NCI-H1930 (cell line): Measurements from ENCODE around the gene ADAMTSL2.
"Not testable (repeated sequence)": the region's sequence is repeated elsewhere in the genome, so short reads cannot be mapped to it uniquely, and the experiment has no call there.

Experiments
- DNase-seq, 2 experiments: peaks; one replicate each; lab custom pipeline; 2025; lab: John Stamatoyannopoulos, UW

ADAMTSL2 gene

DNA sequence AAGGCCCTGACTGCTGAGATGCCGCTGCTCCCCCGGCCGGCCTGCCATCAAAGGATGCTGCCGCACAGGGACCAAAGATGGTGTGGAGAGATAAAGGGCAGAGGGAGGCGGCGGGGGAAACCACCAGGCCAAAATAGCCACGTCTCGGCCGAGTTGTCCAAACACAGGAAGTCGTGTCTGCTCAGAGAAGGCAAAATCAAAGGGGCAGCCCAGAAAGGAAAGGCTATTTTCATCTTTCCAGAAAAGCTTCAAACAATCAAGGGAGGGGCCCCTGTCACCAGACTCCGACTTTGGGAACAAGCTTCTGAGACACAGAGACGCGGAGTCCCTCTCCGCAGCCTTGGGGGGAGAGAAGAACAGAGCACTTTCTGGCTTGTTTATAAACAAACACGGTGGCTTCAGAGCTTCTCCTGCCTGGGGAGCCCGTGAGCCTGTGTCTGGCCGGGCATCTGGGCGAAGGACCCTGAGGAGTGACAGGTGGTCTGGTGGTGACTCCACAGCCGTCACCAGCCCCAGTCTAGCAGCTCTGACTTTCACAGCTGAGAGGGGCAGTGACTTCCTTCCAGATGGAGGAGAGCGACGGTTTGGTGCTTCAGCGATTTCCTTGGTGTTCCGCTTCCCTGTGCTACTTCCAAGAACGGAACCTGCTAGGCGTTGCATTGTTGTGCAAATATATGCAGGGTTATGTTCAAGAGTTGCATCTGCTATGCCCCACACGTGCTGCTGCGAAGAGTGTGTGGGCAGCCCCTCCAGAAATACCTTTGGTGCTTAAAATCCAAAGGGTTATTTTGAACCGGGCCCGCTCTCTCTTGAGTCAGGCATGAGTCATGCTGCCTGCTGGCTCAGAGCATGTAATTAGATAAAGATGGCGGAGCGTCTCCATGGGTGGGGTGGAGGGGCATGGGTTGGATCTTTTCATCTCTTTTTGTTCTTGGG, 24.0 kb downstream of the ADAMTSL2 start:
- no peak for DNase-seq

DNA sequence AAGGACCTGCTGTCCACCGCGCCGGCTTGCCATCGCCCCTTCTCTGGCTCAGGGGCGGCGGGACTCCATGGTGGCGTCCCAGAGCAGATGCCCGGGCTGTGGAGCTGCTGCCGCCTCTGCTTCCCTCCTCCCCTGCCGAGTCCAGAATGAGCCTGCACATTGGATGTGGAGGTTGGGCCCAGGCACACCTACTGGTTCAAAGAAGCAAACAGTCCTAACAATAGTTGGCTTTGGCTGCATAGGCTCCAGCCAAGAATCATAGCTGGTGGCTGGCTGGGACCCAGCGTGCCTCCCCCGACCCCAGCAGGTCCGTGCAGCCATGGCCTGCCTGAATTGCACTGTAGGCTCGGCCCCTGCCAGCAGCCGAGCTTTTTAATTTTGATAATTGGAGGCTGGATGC, 25.8 kb downstream of the ADAMTSL2 start:
- no peak for DNase-seq

DNA sequence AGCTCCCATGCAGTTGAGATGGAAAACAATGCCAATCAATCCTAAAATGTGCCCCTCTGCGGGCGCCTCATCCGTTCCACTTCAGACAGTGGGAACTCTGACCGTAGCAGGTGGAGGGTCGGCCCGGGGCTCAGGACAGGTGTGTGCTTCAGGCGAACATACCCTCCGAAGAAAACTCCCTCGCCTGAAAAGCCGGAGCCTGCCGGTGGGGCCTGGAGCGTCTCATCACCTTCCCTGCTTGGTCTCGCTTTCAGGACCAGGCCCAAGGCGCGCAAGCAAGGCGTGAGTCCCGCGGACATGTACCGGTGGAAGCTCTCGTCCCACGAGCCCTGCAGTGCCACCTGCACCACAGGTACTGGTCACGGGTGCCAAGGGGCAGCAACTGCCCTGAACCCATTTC, 26.4 kb downstream of the ADAMTSL2 start:
- no peak for DNase-seq

DNA sequence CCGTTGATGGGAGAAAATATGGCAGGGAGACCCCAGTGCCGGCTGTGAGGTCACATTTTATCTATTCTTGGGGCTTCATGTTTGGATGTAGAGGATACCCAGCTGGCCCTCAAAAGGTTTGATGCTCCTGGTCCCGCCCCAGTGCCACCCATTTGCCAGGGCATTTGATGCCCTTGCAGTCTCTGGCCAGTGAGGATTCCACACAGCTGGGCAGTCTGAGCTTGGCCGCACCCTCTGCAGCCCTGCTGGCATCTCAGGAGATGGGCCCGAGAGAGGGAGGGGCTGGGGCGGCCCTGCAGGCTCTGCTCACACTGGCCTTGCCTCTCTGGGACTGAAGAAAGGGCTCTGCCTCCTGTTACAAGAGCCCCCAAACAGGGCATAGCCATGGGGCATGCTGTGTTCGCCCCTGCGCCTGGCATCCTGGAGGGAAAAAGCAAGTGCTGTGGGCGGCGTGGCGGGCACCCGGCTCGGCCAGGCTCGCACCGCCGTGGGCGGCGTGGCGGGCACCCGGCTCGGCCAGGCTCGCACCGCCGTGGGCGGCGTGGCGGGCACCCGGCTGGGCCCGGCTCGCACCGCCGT, 27.6 kb downstream of the ADAMTSL2 start:
- DNase-seq, result no peak

DNA sequence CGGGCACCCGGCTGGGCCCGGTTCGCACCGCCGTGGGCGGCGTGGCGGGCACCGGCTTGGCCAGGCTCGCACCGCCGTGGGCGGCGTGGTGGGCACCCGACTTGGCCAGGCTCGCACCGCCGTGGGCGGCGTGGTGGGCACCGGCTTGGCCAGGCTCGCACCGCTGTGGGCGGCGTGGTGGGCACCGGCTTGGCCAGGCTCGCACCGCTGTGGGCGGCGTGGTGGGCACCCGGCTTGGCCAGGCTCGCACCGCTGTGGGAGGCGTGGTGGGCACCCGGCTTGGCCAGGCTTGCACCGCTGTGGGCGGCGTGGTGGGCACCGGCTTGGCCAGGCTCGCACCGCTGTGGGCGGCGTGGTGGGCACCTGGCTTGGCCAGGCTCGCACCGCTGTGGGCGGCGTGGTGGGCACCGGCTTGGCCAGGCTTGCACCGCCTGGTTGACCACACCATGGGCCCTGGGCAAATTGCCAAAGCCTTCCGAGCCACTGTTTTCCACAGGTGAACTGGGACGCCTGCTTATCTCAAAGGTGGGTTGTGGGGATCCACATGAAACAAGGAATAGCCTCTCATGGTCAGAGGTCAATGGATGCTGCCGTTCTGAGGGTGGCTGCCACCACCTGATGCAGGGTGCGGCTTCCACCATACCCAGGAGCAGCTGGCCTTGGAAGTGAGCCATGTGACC, 28.2 kb downstream of the ADAMTSL2 start:
- DNase-seq, result no peak

DNA sequence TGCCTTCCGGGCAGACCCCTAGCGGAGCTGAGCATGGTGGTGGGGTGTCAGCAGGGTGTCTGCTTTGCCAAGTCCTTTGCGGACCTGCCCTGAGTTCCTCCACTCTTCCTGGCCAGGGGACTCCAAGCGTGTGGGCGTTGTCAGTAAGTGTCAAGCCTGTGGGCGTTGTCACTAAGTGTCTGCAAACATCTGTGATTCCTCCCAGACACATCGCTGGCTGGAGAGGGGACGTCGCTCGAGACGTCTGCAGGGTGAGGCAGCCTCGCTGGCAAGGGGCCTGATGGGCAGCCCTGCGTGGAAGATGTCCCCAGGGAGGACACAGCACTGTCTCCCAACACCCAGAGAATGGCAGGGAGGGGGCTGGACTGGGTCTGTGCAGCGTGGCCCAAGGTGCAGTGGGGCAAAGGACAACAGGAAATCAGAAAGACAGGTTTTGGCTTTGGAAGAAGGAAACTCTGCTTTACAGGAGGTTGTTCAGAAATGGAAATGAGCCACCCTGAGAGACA, 28.8 kb downstream of the ADAMTSL2 start:
- no peak for DNase-seq

DNA sequence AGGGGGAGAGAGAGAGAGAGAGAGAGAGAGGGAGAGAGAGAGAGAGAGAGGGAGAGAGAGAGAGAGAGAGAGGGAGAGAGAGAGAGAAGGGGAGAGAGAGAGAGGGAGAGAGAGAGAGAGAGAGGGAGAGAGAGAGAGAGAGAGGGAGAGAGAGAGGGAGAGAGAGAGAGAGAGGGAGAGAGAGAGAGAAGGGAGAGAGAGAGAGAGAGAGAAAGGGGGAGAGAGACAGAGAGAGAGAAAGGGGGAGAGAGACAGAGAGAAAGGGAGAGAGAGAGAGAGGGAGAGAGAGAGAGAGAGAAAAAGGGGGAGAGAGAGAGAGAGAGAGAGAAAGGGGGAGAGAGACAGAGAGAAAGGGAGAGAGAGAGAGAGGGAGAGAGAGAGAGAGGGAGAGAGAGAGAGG, 29.3 kb downstream of the ADAMTSL2 start:
- DNase-seq, result not testable (repeated sequence)

DNA sequence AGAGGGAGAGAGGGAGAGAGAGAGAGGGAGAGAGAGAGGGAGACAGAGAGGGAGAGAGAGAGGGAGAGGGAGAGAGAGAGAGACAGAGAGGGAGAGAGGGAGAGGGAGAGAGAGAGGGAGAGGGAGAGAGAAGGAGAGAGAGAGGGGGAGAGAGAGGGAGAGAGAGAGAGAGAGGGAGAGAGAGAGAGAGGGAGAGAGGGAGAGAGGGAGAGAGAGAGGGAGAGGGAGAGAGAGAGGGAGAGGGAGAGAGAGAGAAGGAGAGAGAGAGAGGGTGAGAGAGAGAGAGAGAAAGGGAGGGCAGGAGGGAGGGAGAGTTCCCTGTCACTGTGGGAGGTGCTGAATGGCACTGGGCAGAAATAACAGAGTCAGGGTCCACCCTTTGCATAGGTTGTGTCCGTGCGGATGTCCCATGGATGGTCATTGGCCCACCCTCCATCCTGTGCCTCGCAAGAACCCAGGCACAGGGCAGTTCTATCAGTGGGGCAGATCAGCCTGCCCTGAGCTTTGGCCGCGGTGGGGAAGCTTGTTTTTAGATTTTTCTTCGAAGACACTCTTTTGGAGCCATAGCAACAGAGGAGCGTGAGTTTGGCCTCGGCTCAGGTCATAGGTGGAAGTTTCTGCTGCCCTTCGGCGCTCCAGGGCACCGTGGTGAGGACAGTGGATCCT, 30.1 kb downstream of the ADAMTSL2 start:
- DNase-seq, result no peak

DNA sequence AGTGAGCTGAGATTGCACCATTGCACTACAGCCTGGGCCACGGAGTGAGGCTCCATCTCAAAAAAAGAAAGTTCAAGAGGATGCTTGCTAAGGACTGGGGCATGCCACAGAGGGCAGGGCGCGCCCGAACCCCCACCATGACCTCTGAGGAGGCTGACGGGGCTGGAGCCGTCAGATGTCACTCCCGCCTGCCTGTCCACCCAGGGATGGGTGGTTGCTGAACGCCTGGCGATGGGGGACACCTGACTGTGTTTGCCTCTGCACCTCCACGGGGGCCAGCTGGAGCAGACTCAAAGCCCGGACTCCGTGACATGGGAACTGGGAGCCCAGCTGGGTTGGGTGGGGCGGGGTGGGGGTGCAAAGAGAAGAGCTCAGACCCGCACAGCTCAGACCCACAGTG, 31.9 kb downstream of the ADAMTSL2 start:
- no peak for DNase-seq

DNA sequence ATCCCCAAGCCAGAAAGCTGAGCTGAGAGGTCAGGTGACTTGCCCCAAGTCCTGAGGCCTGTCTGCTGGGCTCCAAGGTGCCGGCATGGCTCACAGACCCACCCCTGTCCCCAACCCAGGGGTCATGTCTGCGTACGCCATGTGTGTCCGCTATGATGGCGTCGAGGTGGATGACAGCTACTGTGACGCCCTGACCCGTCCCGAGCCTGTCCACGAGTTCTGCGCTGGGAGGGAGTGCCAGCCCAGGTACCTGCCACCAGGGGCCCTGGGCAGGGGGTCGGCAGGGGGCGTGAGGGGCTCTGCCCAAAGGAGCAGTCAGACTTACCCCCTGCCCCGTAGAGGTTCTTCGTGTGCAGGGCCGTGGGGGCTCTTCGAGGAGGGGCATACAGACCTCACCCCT, 32.3 kb downstream of the ADAMTSL2 start:
- DNase-seq, result no peak

DNA sequence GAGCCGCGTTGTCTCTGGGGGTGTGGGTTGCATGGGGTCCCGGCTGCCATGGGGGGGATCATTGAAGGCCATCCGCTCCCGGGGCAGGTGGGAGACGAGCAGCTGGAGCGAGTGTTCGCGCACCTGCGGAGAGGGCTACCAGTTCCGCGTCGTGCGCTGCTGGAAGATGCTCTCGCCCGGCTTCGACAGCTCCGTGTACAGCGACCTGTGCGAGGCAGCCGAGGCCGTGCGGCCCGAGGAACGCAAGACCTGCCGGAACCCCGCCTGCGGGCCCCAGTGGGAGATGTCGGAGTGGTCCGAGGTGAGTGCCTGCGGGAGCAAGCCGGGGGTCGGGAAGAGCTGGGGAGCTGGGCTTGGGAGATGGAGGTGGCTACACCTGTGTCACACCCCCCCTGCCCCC, 33.7 kb downstream of the ADAMTSL2 start:
- DNase-seq, result no peak

DNA sequence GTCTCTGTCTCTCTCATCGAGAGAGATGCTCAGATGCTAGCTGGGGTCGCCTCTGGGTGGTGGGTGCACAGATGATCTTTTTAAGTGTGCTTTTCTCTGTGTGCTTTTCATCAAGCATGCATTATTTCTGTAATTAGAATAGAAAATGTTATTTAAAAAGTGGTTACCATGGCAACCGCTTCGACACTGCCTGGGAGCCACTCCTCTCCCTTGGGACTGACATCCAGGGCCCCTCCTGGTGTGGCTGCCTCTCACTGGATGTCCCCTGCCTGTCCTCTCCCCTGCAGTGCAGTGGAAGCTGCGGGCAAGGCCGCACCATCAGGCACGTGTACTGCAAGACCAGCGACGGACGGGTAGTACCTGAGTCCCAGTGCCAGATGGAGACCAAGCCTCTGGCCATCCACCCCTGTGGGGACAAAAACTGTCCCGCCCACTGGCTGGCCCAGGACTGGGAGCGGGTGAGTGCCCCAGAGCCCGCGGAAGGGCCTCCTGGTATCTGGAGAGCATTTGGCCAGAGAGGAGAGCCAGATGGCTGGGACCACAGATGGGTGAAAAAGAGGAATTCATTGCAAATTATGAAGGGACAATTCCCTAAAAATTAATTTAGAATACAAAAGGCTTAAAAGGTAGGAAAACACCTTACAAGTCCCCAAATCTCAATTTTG, 34.7 kb downstream of the ADAMTSL2 start:
- no peak for DNase-seq

DNA sequence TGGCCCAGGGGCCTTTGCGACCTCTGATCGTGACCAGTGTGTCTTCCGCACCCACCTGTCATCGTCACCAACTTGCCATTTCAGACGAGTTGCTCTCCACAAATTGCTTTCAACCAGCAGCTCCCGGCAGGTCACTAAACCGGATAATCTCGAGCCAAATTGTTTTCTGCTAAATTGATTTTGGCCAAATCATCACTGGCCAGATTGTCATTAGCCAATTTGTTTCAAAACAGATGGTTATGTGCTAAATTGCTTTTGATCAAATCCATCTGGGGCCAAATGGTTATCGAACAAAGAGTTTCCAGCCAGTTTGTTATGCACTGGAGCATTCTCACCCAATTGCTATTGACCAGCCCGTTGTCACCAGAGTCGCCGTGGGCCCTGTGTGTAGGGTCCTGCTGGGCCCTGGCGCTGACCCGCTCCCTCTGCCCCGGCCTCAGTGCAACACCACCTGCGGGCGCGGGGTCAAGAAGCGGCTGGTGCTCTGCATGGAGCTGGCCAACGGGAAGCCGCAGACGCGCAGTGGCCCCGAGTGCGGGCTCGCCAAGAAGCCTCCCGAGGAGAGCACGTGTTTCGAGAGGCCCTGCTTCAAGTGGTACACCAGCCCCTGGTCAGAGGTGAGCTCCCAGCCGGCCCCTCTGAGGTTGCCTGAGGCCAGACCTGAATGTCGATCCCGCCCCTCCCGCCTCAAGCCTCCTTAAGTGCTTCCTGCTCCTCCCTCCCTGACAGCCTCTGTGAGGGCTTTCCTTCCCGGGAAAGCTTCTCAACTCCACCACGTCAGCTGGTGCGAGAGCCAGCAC, 35.6 kb downstream of the ADAMTSL2 start:
- DNase-seq, result no peak

DNA sequence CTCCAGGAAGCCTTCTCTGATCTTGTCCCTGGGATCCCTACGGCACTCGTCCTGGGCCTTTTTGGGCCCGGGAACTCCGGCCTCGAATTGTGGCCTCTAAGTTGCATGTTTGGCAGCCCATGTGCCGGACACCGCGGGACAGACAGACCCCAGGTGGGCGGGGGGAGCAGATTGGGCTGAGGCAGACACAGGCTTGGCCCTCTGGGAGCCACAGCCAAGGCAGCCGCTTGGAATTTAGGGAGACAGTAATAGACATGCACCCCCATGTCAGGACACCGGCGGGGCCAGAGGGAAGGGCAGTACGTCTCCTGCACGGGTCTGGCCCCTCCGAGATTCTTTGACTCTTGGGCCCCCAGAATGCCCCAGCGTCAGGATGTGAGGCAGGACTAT, 36.2 kb downstream of the ADAMTSL2 start:
- no peak for DNase-seq

DNA sequence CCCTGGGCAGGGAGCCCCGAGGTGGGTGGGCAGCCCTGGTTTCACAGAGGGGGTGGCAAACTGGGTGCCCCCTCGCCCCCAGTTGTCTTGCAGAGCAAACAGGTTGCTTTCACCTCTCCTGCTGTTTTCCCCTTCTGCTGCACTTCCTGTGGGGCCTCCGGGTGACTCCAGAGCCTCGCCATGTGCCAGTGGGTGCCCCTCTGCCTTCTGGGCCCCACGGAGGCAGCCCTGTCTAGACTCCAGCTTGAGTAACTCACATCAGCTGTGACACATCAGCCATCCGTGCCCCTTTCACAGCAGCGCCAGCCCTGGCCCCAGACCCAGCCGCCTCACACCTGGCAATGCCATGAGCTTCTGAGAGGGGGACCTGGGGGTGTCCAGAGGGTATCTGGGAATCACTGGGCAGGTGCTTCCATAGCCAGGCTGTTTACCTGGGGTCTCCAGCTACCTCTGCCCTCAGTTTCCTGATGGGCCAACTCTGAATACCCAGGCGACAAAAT, 36.9 kb downstream of the ADAMTSL2 start:
- DNase-seq, result no peak

DNA sequence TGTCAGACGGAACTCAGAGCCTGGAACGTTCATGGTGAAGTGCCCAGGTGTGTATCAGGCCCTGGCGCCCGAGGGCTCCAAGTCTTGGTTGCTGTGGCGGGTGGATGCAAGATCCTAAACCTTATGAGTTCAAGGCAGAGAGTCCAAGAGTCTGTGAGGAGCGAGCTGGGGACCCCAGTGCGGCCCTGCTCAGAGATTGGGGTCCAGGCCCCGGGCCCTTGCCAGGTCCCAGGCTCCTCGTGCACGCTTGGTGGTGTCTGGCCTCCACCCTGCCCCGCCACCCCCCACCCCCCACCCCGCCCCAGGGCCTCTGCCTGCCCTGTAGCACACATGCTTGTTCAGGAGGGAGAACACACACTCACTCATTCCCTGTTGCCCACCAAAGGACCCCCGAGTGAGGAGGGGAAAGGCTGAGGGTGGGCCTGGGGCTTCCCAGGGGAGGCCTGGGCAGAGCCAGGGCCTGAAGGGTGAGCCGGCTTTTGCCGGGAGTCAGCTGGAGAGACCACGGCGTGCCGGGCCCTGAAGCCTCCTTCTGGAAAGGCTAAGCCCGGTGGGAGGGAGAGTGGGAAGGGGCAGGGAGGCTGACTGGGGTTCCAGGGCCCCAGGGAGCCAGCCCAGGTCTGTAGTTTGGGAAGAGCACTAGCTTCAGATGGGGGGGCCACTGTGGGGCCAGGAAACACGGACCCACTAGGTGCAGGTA, 37.5 kb downstream of the ADAMTSL2 start:
- DNase-seq, result no peak

DNA sequence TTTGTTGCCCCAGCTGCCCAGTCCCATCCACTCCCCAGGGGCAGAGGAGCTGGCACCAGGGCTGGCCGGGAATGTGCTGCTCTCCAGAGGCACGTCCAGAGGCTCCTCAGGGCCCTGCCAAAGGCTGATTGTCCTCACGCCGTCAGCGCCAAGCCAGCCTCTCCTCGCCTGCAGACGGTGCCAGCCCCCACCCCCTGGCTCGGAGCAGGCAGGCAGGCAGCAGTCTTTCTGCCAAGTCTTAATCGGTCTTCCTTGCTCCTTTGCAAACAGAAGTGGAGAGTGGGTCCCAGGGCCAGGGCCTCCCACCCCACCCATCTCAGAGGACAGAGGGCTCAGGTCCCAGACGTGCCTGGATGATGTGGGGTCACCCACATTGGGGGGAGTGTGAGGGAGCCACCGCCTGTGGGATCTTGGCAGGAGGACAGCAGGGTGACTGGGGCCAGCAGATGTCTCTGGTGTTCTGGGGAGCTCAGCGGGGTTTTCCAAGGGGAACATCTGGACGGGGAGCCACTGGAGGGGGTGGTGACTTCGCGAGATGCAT, 38.4 kb downstream of the ADAMTSL2 start:
- no peak for DNase-seq

DNA sequence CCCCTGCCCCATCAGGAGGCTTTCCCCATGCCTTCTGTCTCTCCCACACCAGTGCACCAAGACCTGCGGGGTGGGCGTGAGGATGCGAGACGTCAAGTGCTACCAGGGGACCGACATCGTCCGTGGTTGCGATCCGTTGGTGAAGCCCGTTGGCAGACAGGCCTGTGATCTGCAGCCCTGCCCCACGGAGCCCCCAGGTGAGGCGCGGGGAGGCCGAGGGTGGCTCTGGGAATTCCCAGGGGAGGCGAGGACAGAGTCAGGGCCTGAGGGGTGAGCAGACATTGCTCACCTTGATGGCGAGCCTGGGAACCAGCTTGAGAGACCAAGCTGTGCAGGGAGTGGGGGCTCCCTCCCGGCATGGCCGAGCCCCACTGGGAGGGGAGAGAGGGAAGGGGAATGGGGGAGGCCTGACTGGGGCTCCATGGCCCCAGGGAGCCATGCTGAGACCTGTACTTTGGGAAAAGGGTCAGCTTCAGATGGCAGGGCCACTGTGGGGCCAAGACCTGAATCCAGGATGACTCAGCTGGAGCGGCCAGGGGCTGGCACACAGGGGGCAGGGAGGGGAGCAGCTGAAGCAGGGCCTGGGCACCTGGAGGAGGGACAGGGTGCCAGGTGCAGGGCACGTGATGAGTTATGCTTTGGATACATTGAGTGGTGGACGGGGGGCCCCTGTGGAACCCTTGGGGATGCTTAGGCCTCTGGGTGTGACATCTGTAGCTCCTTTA, 39.4 kb downstream of the ADAMTSL2 start:
- no peak for DNase-seq

DNA sequence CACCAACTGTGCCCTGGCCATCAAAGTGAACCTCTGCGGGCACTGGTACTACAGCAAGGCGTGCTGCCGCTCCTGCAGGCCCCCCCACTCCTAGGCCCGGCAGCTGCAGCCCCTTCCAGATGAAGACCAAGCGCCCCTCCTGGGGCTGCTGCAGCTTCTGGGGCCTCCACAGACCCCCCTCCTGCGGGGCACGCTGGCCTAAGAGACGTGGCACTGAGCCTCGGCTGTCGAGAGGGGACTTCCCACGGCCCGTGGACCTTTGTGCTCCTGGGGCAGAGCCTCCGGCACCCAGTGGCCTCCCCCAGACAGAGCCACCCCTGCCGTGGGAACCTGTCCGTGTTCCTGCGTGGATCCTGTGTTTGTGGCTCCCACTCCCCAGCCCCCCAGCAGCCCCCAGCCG, 40.3 kb downstream of the ADAMTSL2 start:
- no peak for DNase-seq
